Measurements from ENCODE around the gene DVL3.
A peak's percentile ranks its signal among the peaks of the same experiment; 100 is the strongest.

- TF ChIP-seq ZNF274 (IDR thresholded peaks at IDR 0.05; ENCODE audit: low read depth, low read length) (no peak), YY1 (IDR thresholded peaks at IDR 0.05; ENCODE audit: insufficient read depth, insufficient read length) (peak; percentile 88)
These were observed 19.8 kb upstream of the DVL3 start, which contains the start of gene EIF2B5 for GRCh38 chr3:184135149-184135910.

All from NT2/D1 (cell line).